Pancreas (tissue), 10 donors: ENCODE data around the gene OR10H2. TPM values are rescaled to one million over a fixed set of nuclear protein-coding genes. Genes with fewer than 3 reads are reported as not detected.
"Not testable (repeated sequence)": the region's sequence is repeated elsewhere in the genome, so short reads cannot be mapped to it uniquely, and the experiment has no call there.

Source experiments
- ATAC-seq, 4 donors: fragments of 200-7000 bp; cut with Tn5 transposase; one replicate each; pipeline versions ENCODE4 v1.8.0 to v1.9.1; 2020; ENCODE audit warnings: mild to moderate bottlenecking in 4 of 4, moderate library complexity in 4 of 4
- DNase-seq, 6 donors: peaks; one replicate each; pipeline ENCODE4 v3.0.0-alpha.2; 2020
- FAIRE-seq: peaks from 2 replicates; lab custom pipeline; 2012; peaks lifted over from hg19 to GRCh38; lab: Jason Lieb, UNC
- H3K27ac ChIP-seq, 4 donors: fragments of 200-600 bp; sonication (generic); 1 replicate in 3 of 4; 2 replicates in 1 of 4; pipeline versions ENCODE4 v1.5.0 to v1.8.0; 2020
- H3K27me3 ChIP-seq, 4 donors: fragments of 200-600 bp; one replicate each; pipeline ENCODE4 v1.8.0; 2021
- H3K36me3 ChIP-seq, 3 donors: fragments of 200-600 bp; sonication (generic) in 1 of 3; one replicate each; pipeline versions ENCODE4 v1.5.0 to v1.8.0; 2020 to 2021
- H3K4me1 ChIP-seq, 3 donors: fragments of 200-600 bp; one replicate each; pipeline ENCODE4 v1.8.0; 2021
- H3K4me3 ChIP-seq, 4 donors: fragments of 200-600 bp; sonication (generic) in 2 of 4; one replicate each; pipeline versions ENCODE4 v1.5.0 to v1.8.0; 2020 to 2021
- H3K9me3 ChIP-seq, 4 donors: fragments of 200-600 bp; one replicate each; pipeline ENCODE4 v1.8.0; 2021
- CTCF ChIP-seq, 4 donors: fragments of 200-600 bp; sonication (generic) in 3 of 4; IDR thresholded peaks; one replicate each; pipeline versions ENCODE4 v1.5.0 to v1.8.0; 2021; ENCODE audit warnings: antibody characterized with exemption in 4 of 4
- WGBS, 2 donors: extraction: QIAGEN DNeasy Blood & Tissue Kit; methylation state at CpG; one replicate each; pipeline ENCODE4 v1.1.7; 2013; 5-methylcytosine and 5-hydroxymethylcytosine counted together
- intact Hi-C, 3 donors: fragments of 100-400 bp; cut with DNase I; formaldehyde crosslinking; loops; one replicate each; pipeline versions ENCODE4 v1.11.1 to v1.14.2; 2022
- polyA plus RNA-seq, 2 donors: library from polyadenylated mRNA; stranded (reverse); fragments of 200-250 nt; gene quantifications; one replicate each; pipeline ENCODE4 v1.2.3, GENCODE V29; 2013
- total RNA-seq, 6 donors: library from RNA; stranded (reverse); fragmentation: NEBNext Ultra II Directional in 4 of 6; extraction: Animal tissue kit (Norgen Biotek cat#: 25700) in 4 of 6; gene quantifications; one replicate each; pipeline versions ENCODE4 v1.2.1 to v1.2.4, GENCODE V29; 2021 to 2023
- donor health status: healthy with polysubstance abuse.
- donor health status: DM: no; HTN: no; CAD: no; lungs with moderate emphysema.
- donor health status: DM: no; HTN: no; CAD: no.
- donor health status: control.
- donor health status: control.
- donor health status: Bipolar disorder and iron deficiency.
- donor health status: DM: yes; HTN: yes; CAD: no.
- donor health status: DM: no; HTN: no; CAD: no.
- donor health status: DM: no; HTN: no; CAD: no.
- donor health status: DM: yes; HTN: yes; CAD: no.

OR10H2 gene, protein sequence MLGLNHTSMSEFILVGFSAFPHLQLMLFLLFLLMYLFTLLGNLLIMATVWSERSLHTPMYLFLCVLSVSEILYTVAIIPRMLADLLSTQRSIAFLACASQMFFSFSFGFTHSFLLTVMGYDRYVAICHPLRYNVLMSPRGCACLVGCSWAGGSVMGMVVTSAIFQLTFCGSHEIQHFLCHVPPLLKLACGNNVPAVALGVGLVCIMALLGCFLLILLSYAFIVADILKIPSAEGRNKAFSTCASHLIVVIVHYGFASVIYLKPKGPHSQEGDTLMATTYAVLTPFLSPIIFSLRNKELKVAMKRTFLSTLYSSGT
- total RNA-seq (not detected), polyA plus RNA-seq (not detected)

DNA sequence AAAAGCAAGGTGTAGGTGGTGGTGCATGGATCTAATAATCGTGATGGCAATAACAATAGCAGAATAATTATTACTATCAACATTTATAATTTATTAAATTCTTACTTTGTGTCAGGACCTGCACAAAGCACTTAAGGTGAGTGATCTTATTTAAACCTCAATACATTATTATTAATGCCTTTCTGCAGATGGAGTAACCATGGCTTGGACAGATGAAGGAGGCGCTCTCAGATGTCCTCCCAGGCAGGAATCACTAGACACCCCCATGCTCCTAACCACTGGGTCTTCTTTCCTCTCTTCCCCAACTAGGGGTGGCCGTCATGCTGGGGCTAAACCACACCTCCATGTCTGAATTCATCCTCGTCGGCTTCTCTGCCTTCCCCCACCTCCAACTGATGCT is at the start of gene OR10H2:
Gene OR10H2 (plus strand): TSS at position 301 of the 400 bp plus-strand sequence. CDS start 20 bp downstream, at position 321.
- intact Hi-C loops, result no loop called here
- no peak for FAIRE-seq
- no peak for DNase-seq
- whole genome bisulfite sequencing, 2 donors, result 55 to 65% methylated on average over 5 of the region's 5 CpGs
- H3K9me3 ChIP-seq, result no peaks in the 10 kb centered on the region
- H3K36me3 ChIP-seq, result no peaks in the 10 kb centered on the region
- no peak for ATAC-seq
- H3K27me3 ChIP-seq, result peaks cover 0 to 25% (median 0%) of the 10 kb centered on the region in 4 donors
- TF ChIP-seq CTCF (IDR thresholded peaks at IDR 0.05), result no peak
- no peak within 1 kb of the TSS for H3K27ac ChIP-seq
- no peaks in the 10 kb centered on the region for H3K4me1 ChIP-seq
- no peak within 1 kb of the TSS for H3K4me3 ChIP-seq

DNA sequence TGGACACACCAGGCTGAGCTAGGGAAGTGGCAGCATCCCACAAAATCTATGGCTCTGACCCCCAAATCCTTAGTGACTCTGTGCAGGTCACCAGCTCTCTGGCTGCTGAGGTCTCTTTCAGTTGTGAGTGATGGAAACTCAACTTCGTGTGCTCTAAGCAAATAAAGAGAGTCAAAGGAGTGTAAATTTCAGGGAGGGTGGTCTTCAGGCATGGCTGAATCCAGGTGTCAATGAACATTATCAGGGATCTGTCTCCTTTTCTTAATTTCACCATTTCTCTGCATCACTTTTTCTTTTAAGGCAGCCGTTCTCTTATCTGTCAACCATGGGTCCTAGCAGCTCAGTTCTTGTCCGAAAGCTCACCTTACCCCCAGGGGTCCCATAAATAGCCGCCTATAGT is 48.7 kb upstream of the OR10H2 start:
- WGBS, 2 donors, result 7 to 11% methylated on average over 4 of the region's 4 CpGs
- Histone ChIP-seq H3K36me3 (no peaks in the 10 kb centered on the region), H3K9me3 (no peaks in the 10 kb centered on the region), H3K27me3 (no peaks in the 10 kb centered on the region), H3K4me1 (no peaks in the 10 kb centered on the region), H3K27ac (no peak overlapping the region), H3K4me3 (no peak overlapping the region)
- no peak for DNase-seq
- no peak for ATAC-seq
- TF ChIP-seq CTCF (IDR thresholded peaks at IDR 0.05), result no peak
- no peak for FAIRE-seq
- intact Hi-C loops, result no loop called here

DNA sequence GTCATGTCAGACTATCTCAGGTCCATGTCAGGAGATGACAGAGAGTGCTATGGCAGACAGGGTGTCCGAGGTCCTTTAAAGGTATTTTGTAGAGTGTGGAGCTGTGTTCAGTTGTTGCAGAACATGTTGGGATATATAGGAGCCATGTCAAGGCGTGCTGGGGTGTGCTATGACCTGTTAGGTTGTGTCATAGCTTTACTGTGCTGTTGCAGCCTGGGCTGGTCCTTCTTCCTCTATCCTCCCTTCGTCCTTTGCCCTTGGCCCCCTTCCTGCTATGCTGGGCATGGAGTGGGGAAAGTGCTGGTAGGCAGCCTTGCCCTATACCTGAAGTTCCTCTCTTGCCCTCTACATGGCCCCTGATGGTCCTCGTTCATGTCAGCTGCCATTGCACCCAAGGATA is 48.0 kb upstream of the OR10H2 start:
- ATAC-seq, FAIRE-seq: not testable (repeated sequence)
- 29 to 46% methylated on average over 4 of the region's 4 CpGs for WGBS, 2 donors

DNA sequence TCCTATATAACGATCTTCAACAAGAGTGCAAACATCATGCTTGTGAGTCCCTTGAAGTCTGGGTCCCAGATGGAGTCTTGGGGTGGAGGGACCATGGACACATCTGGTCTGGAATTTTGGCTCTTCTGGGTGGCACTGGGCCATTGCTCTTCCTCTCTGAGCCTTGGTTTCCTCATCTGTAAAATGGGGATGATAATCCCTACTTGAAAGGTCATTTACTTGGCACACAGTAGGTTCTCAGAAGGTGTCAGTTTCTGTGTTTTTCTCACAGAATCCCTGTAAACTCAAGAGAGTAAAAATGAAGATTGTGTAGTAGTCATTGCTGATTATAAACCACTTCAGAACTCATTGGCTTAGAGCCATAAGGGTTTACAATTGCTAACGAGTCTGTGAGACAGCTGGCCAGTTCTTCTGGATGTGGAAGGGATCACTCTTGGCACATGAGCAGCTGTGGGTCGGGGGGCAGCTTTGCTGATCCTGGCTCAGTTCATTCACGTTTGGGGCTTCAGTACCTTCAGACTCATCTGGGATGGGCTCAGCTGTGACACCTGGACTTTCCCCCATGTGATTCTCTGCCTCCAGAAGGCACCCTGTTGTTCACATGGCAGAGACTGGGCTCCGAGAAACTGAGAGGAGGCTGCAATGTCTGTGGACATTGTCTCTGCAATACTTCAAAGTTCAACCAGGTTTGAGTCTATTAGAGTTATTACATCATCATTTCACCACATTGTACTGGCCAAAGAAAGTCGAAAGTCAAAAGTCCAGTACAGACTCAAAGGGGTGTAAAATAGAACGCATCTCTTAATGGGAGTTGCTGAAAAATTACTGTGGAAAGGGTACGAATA is 47.1 kb upstream of the OR10H2 start:
- no peaks in the 10 kb centered on the region for H3K9me3 ChIP-seq
- 34 to 42% methylated on average over 8 of the region's 8 CpGs for WGBS, 2 donors
- FAIRE-seq (no peak), ATAC-seq (no peak), DNase-seq (no peak)
- H3K4me3 ChIP-seq, result no peak overlapping the region
- intact Hi-C loops, result no loop called here
- H3K36me3 ChIP-seq, result no peaks in the 10 kb centered on the region
- no peak overlapping the region for H3K27ac ChIP-seq
- H3K4me1 ChIP-seq, result no peaks in the 10 kb centered on the region
- no peak for TF ChIP-seq CTCF (IDR thresholded peaks at IDR 0.05)
- no peaks in the 10 kb centered on the region for H3K27me3 ChIP-seq

More for the DNA sequence above, 48.0 kb upstream of the OR10H2 start:
- DNase-seq, H3K4me1 ChIP-seq, H3K36me3 ChIP-seq, intact Hi-C loops, H3K4me3 ChIP-seq, H3K9me3 ChIP-seq, H3K27me3 ChIP-seq, H3K27ac ChIP-seq: not testable (repeated sequence)

- no peaks in the 10 kb centered on the region for H3K36me3 ChIP-seq
- TF ChIP-seq CTCF (IDR thresholded peaks at IDR 0.05), result no peak
- 63 to 73% methylated on average over 10 of the region's 10 CpGs for WGBS, 2 donors
- no peaks in the 10 kb centered on the region for H3K9me3 ChIP-seq
- no peak overlapping the region for H3K27ac ChIP-seq
- no peak overlapping the region for H3K4me3 ChIP-seq
- no peaks in the 10 kb centered on the region for H3K27me3 ChIP-seq
- FAIRE-seq (no peak), DNase-seq (no peak), ATAC-seq (no peak)
- intact Hi-C loops, result no loop called here
- no peaks in the 10 kb centered on the region for H3K4me1 ChIP-seq
Measured at GRCh38 chr19:15683411-15683810, 44.4 kb upstream of the OR10H2 start.
